ENCODE measurements around the gene ZNRF4.

ZNRF4 gene

GRCh38 chr19:5484398-5485285 is 29.4 kb downstream of the ZNRF4 start (continued):
- TF ChIP-seq ZNF394 (tag by site-specific recombination; IDR thresholded peaks at IDR 0.05; ENCODE audit: borderline replicate concordance) (no peak), ZNF521 (tag by site-specific recombination; IDR thresholded peaks at IDR 0.05) (no peak), ZNF211 (tag by site-specific recombination; IDR thresholded peaks at IDR 0.05; ENCODE audit: low read depth) (no peak), ZFP69B (tag by site-specific recombination; IDR thresholded peaks at IDR 0.05) (no peak), ZNF324 (tag by site-specific recombination; IDR thresholded peaks at IDR 0.05) (no peak), ZNF280D (tag by site-specific recombination; IDR thresholded peaks at IDR 0.05) (no peak), ZNF658 (tag by site-specific recombination; IDR thresholded peaks at IDR 0.05) (no peak), PRDM4 (tag by site-specific recombination; IDR thresholded peaks at IDR 0.05) (no peak), ZNF677 (tag by site-specific recombination; IDR thresholded peaks at IDR 0.05) (no peak), SP3 (tag by site-specific recombination; IDR thresholded peaks at IDR 0.05) (no peak), SALL2 (tag by site-specific recombination; IDR thresholded peaks at IDR 0.05; ENCODE audit: borderline replicate concordance) (no peak), ZSCAN5A (tag by site-specific recombination; IDR thresholded peaks at IDR 0.05) (no peak), ZBTB20 (tag by site-specific recombination; IDR thresholded peaks at IDR 0.05) (no peak), ZNF837 (tag by site-specific recombination; IDR thresholded peaks at IDR 0.05) (no peak), HOXA7 (CRISPR knock-in tag; IDR thresholded peaks at IDR 0.05; ENCODE audit: borderline replicate concordance) (no peak), ZNF626 (tag by site-specific recombination; IDR thresholded peaks at IDR 0.05) (no peak), ZNF544 (tag by site-specific recombination; IDR thresholded peaks at IDR 0.05) (no peak), ZNF155 (tag by site-specific recombination; IDR thresholded peaks at IDR 0.05) (no peak), ZNF596 (tag by site-specific recombination; IDR thresholded peaks at IDR 0.05) (no peak), MZF1 (tag by site-specific recombination; IDR thresholded peaks at IDR 0.05; ENCODE audit: borderline replicate concordance) (peak; percentile 40; the same call in 1 of the 2 replicates), ZBTB1 (tag by site-specific recombination; IDR thresholded peaks at IDR 0.05) (no peak), REPIN1 (tag by site-specific recombination; IDR thresholded peaks at IDR 0.05; ENCODE audit: low read depth) (no peak), ZNF530 (tag by site-specific recombination; IDR thresholded peaks at IDR 0.05; ENCODE audit: low read depth) (no peak), ZBTB11 (tag by site-specific recombination; conservative IDR thresholded peaks at IDR 0.05; ENCODE audit: low read depth) (no peak), MEIS1 (CRISPR knock-in tag; IDR thresholded peaks at IDR 0.05; ENCODE audit: borderline replicate concordance) (no peak), GLIS2 (tag by site-specific recombination; IDR thresholded peaks at IDR 0.05) (no peak), ZBTB6 (tag by site-specific recombination; IDR thresholded peaks at IDR 0.05) (peak; percentile 66; the same call in 1 of the 2 replicates), EGR2 (tag by site-specific recombination; IDR thresholded peaks at IDR 0.05; ENCODE audit: low read depth) (peak; percentile 82), ZNF341 (tag by site-specific recombination; IDR thresholded peaks at IDR 0.05; ENCODE audit: low read depth) (peak; percentile 88)

Data from HEK293 (cell line).